Calu3 (cell line): Measurements from ENCODE around the gene ANKRD2. TPM values are rescaled to one million over a fixed set of nuclear protein-coding genes. Genes with fewer than 3 reads are reported as not detected.

Experiments used
- BruUV-seq: library from RNA; stranded (reverse); fragments of 400-500 nt; replicated peaks from 2 replicates; lab custom pipeline; 2021; lab: Mats Ljungman, UMichigan
- CTCF ChIA-PET: fragments of 300-600 bp; sonication (Branson Sonifier 250); formaldehyde crosslinking; loops from one replicate; lab custom pipeline; 2022; ENCODE audit warnings: antibody characterized with exemption; lab: Charles Lee
- DNase-seq: peaks from one replicate; pipeline ENCODE4 v3.0.0; 2022
- H3K27ac Mint-ChIP-seq: one replicate; pipeline ENCODE4 v1.8.0; 2022; ENCODE audit warnings: mixed read lengths; ENCODE audit not compliant: unreplicated experiment
- H3K27me3 Mint-ChIP-seq: one replicate; pipeline ENCODE4 v1.8.0; 2022; ENCODE audit warnings: mixed read lengths; ENCODE audit not compliant: unreplicated experiment
- H3K36me3 Mint-ChIP-seq: one replicate; pipeline ENCODE4 v1.8.0; 2022; ENCODE audit warnings: mild to moderate bottlenecking, moderate library complexity, mixed read lengths; ENCODE audit not compliant: insufficient read depth, unreplicated experiment
- H3K4me1 Mint-ChIP-seq: one replicate; pipeline ENCODE4 v1.8.0; 2022; ENCODE audit warnings: mild to moderate bottlenecking, low read depth, mixed read lengths; ENCODE audit not compliant: unreplicated experiment
- H3K4me3 Mint-ChIP-seq: one replicate; pipeline ENCODE4 v1.8.0; 2022; ENCODE audit warnings: mild to moderate bottlenecking, low read depth, moderate library complexity, mixed read lengths; ENCODE audit not compliant: unreplicated experiment
- H3K9me3 Mint-ChIP-seq: one replicate; pipeline ENCODE4 v1.8.0; 2022; ENCODE audit warnings: low read depth, mixed read lengths; ENCODE audit not compliant: unreplicated experiment
- CTCF ChIP-seq: fragments of 200-600 bp; IDR thresholded peaks from one replicate; pipeline ENCODE4 v1.8.0; 2022; ENCODE audit warnings: antibody characterized with exemption; ENCODE audit not compliant: unreplicated experiment
- intact Hi-C: fragments of 100-400 bp; cut with micrococcal nuclease; formaldehyde crosslinking; loops from one replicate; pipeline ENCODE4 v1.10.0; 2022; ENCODE audit not compliant: unreplicated experiment
- total RNA-seq: library from RNA; stranded (reverse); gene quantifications from 2 replicates; pipeline ENCODE4 v1.2.3, GENCODE V29; 2022

Gene ANKRD2
- total RNA-seq, 1 experiment from 2014 or later: 0.90 TPM

- no peak overlapping the region for H3K27ac Mint-ChIP-seq
- CTCF ChIA-PET: no interaction called here
Measured at GRCh38 chr10:97590082-97590747, 17.6 kb downstream of the ANKRD2 start.

GRCh38 chr10:97590748-97591495 is 18.3 kb downstream of the ANKRD2 start:
- Mint-ChIP-seq H3K36me3 (no peaks in the 10 kb centered on the region), H3K27ac (no peak overlapping the region), H3K27me3 (no peaks in the 10 kb centered on the region), H3K4me3 (no peak overlapping the region), H3K9me3 (no peaks in the 10 kb centered on the region), H3K4me1 (peaks cover 5% of the 10 kb centered on the region)
- no peak for TF ChIP-seq CTCF
- intact Hi-C loops: no loop called here
- BruUV-seq: no TSS peak
- CTCF ChIA-PET: no interaction called here
- DNase-seq: no peak

More at GRCh38 chr10:97590082-97590747, 17.6 kb downstream of the ANKRD2 start:
- H3K9me3 Mint-ChIP-seq: no peaks in the 10 kb centered on the region
- DNase-seq: no peak
- H3K27me3 Mint-ChIP-seq: no peaks in the 10 kb centered on the region
- no peak for TF ChIP-seq CTCF
- H3K4me3 Mint-ChIP-seq: no peak overlapping the region
- no TSS peak for BruUV-seq
- H3K36me3 Mint-ChIP-seq: peaks cover 4% of the 10 kb centered on the region
- intact Hi-C loops: no loop called here
- H3K4me1 Mint-ChIP-seq: peaks cover 8% of the 10 kb centered on the region

DNA sequence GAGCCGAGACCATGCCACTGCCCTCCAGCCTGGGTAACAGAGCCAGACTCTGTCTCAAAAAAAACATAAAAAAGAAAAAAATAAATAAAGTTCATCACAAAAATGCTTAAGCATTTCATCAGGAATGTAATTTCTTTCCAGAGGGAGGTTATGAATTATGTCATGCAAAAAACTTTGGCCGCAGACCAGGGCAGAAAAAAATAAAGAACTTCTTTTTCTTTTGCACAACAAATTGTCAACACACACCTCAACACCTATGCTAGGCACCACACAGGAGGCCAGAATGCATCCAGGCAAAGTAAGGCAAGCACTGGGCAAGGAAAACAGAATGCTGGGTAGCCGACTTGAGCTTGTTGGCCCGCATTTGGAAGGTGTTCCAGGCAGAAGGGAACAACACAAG is 20.8 kb downstream of the ANKRD2 start:
- BruUV-seq: no TSS peak
- Mint-ChIP-seq H3K4me3 (no peak overlapping the region), H3K9me3 (no peaks in the 10 kb centered on the region), H3K27me3 (no peaks in the 10 kb centered on the region), H3K27ac (no peak overlapping the region), H3K36me3 (no peaks in the 10 kb centered on the region), H3K4me1 (peaks cover 24% of the 10 kb centered on the region)
- intact Hi-C loops: no loop called here
- CTCF ChIA-PET: no interaction called here
- DNase-seq: no peak
- no peak for TF ChIP-seq CTCF

DNA sequence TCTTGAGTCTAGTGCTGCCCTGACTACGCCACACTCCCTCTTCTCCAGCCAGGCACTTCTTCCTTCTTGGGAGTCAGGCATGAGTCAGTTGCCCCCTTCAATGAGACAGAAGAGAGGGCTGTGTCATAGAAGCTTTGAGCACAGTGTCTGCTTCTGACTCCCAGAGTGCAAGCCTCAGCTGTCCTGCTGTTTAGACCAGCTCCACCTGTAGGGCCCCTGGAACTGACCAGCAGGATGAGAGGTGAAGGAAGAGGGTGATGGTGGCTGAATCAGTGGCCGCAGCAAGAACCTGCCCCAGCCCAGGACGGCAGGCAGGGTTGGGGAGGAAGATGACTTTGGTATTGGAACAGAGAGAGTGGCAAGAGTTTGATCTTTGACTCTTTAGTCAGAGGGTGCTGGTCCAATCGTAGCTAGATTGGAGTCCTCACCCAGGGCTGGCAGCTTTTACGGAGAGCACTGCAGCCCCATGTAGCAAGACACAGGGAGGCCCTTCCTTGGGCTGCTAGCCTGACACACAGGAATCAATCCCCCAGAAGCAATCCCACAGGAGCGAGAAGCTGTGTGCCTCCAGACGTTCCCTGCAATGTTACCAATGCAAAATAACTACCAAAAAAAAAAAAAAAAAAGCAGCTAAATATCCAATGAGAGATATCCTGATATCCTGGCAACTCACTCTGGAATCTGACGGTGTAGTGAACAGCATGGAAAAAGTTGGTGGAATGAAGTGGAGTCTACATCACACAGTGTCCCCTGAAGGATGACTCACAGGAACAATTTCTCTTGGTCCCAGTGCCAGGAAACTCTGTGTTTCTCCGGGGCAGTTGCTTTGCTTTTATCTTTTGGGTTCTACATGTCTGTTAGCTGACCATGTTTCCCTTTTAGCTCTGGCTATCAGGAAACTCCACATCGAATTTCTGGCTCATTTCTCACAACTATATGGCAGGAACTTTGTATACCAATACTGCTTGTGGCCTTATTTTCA is 23.8 kb downstream of the ANKRD2 start:
- TF ChIP-seq CTCF: no peak
- intact Hi-C loops: no loop called here
- peak overlapping the region; percentile 22 for H3K4me3 Mint-ChIP-seq
- H3K36me3 Mint-ChIP-seq: no peaks in the 10 kb centered on the region
- no peaks in the 10 kb centered on the region for H3K9me3 Mint-ChIP-seq
- peak; percentile 16 for DNase-seq
- H3K27me3 Mint-ChIP-seq: no peaks in the 10 kb centered on the region
- CTCF ChIA-PET: interaction anchor here (0.6 to 2.0 kb wide), 6 partner anchors 12 to 122 kb away, joined by 3 to 10 read pairs (median 4); partner anchors contain the start of genes ANKRD2 and HOGA1
- H3K4me1 Mint-ChIP-seq: peaks cover 24% of the 10 kb centered on the region
- no TSS peak for BruUV-seq
- peak overlapping the region; percentile 60 for H3K27ac Mint-ChIP-seq
